Activated CD8-positive, alpha-beta memory T cell treated with anti-CD3 and anti-CD28 coated beads, Interleukin-2, amount 50 U/mL, for 48 hours (primary cell): ENCODE data around the gene POLR2J.

Source experiments
- DNase-seq: peaks from one replicate; pipeline ENCODE4 v3.0.0-alpha.2; 2020

The POLR2J gene

DNA sequence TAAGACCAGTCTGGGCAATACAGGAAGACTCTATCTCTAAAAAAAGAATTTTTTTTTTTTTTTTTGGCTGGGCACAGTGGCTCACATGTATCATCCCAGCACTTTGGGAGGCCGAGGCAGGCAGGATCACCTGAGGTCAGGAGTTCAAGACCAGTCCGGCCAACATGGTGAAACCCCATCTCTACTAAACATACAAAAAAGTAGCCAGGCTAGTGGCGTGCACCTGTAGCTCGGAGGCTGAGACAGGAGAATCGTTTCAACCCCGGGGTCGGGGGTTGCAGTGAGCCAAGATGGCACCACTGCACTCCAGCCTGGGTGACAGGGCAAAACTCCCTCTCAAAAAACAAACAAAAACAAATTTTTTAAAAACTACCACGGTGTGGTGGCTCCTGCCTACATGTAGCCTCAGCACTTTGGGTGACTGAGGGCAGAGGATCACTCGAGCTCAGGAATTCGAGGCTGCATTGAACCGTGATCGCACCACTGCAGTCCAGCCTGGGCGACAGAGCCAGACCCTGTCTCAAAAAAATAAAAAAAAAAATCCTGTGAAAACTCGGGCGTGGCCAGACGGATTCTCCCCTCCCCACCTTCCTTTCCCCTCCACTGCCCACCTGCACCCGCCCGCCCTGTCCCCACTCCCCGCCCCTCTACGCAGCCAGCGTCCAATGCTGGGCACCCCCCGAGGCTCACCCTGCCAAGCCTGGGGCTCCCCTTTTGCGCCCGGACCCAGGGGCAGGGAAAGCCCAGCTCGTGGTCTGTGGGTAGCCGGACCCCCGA is 46.1 kb downstream of the POLR2J start:
- no peak for DNase-seq

DNA sequence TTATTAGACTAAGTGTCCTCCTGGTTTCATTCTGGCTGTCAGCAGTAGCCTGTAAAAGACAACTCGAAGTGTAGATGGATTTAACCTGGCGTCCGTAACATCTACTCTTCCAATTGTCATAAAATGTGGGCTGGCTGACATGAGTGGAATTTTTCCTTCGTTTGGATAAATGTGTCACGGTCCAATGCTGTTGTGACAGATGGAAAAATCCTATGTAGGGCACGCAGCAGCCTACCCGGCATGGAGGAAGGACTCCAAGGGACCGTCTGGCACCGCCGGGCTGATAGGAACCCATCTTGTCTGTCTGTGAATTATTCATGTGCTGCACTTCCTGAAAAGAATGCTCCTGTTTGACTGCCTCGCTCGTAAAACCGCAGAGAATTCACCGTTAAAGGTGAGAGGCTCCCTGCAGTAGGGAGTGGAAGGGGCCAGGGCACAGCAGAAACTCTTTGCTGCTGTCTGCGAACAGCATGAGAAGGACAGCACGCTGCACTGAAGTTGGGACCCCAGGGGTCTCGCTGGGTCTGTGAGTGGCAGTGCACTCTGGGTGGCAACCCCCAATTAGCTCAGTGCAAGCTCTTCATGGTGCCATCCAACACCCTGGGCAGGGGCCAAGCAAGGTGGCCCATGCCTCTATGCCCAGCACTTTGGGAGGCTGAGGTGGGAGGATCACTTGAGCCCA is 47.0 kb downstream of the POLR2J start:
- DNase-seq = peak; percentile 71

DNA sequence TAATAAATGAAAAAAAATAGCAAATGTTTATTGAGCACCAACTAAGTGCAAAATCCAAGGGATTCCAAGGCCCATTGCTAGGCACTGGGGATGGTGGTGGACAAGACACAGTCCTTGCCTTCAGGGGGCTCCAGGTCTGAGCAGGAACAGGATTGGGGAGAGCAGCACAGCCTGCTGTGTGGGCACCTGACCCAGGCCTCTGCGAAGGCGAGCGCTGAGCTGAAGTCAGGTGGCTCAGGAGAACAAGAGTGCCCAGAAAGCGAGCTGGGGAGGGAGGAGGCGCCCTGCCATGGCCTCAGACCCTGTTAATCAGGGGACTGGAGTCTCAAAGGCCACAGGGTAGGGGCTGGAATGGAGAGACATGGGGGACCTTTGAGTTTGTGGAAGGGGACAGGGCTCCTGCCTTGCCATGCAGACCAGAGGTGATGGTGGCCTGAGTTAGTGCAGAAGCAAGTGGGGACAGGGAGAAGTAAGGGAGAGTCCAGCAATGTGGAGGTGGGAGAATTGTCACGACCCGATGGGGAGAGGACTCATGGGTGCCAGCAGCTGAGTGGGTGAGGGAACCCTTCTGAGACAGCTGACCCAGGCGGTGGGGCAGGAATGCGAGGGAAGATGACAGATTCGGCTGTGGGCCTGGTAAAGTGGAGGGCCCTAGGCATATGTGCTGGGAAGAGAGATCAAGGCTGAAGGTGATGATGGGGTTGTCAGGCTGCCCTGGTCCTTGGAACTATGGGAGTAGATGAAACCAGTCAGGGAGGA is 49.4 kb downstream of the POLR2J start:
- DNase-seq = no peak

DNA sequence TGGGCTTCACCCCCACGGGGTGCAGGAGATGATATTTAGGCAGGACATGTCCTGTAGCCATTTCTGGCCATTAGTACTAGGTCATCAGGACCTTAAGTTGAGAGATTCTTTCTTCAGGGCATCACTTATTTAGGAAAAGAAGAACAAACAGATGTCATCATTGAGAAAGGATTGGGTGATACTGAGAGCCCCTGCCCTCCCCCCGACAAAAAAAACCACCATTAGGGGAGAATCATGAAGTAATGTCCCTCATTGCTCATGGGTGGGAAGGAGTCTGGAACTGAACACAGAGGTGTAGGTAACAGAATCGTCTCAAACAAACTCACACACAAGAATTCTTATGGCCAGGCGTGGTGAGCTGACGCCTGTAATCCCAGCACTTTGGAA is 51.7 kb downstream of the POLR2J start:
- DNase-seq = no peak

DNA sequence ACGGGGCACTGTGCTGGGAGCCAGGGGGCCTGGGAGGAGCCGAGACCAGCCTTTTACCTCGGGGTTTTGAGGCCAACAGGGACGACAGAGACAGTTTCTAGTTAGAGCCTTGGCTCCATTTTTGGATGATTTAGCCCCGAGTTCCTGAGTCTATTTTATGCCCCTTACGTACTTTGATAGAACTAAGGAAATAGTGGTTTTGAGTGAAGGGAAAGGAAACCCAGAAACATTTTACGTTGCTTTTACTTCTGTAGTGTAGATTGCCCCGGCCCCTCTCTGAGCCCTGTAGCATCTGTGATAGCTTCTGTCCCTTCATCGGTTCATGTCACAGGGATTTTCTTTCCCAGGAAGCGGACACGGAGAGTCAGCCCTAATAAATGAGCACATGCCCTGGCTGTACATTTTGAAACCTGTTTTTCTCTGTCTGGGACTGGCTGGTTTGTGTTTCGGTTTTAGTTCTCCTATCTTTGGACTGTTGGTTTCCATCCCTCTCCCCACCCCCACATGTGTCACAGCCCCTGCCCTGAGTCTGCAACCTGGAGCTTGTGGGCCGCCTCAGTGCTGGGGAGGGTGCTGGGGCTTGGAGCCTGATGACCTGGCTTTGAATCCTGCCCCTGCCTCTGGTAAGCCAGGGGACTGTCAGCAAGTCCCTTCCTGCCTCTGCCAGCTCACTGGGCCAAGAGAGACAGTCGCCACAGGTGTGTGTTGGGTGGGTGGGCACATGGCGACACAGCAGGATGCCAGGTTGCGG is 52.3 kb downstream of the POLR2J start:
- DNase-seq = peak; percentile 83

DNA sequence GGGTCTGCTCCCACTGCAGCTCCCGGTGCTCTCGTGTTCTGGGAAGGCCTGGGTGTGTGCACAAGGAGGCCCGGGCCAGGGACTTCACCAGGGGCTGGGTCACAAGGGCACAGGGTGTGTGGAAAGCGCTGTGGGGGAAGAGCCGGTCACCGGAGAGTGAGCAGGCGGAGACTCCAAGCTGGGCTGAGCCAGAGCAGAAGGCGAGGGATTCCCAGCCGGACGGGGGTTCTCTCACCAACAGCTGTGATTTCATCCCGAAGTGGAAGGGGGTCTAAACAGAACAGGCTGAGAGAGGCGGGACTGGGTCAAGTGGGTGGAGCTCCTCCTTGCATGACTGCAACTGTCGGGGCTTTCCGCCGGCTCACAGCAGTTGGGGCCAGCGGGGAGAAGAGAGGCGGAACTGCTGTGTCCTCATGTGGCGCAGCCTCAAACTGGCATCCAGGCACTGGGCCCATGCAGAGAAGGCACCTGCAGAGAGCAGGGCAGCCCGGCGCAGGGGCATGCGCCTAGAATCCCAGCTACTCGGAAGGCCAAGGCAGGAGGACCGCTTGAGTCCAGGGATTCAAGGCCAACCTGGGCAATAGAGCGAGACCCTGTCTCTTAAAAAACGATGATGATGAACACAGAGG is 53.0 kb downstream of the POLR2J start:
- peak; percentile 89 for DNase-seq

DNA sequence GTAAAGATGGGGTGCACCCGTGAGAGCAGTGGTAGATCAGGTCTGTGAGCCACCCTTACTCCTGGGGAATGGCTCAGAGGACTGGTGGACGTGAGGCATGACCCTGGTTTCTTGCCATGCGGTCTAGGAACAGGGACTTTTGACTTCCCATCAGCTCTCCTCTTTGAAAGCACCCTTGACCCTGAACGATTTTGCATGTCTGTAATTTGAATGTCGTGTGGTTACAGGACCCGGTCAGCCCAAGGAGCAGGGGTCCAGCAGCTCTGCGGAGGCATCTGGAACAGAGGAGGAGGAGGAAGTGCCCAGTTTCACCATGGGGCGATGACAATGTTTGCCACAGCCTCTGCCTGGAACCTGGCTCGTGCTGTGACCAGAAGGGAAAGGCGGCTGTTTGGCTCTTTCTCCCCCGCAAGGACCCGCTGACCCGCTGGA is 53.9 kb downstream of the POLR2J start:
- no peak for DNase-seq

DNA sequence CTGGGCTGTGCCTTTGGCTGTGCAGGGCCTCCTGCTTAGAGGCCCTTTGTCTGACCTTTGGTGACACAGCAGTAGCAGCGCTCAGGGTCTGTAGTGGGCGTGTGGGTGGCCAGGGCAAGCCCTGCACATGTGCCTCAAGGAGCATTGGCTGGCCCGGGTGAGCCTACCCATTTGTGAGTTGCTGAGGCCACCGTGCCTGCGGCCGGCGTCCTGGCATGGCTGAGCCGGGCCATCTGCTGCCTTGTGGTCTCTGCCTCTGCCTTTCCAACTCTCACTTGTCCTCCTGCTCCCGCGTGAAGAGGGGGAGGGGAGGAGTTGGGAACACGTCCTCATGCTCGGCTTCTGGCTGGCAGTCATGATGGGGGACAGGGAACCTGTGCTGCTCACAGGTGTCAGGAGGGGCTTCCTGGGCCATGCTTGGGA is 54.6 kb downstream of the POLR2J start:
- DNase-seq = no peak
